Measurements from ENCODE around the gene ELANE.

GRCh38 chr19:879711-880438 lies 27.8 kb downstream of the ELANE start:
- TF ChIP-seq POLR2A (IDR thresholded peaks at IDR 0.05; ENCODE audit: extremely low read depth, insufficient read length): no peak
- no peak for TF ChIP-seq CTCF (IDR thresholded peaks at IDR 0.05; ENCODE audit: low read depth, low read length)

Measured in NB4 (cell line).